ENCODE results near the gene FAM114A2.

- TF ChIP-seq CTCF (IDR thresholded peaks at IDR 0.05) (no peak), EZH2phosphoT487 (IDR thresholded peaks at IDR 0.05; ENCODE audit: borderline replicate concordance, low read depth) (no peak), YY1 (IDR thresholded peaks at IDR 0.05; ENCODE audit: low read depth) (no peak), SIN3A (IDR thresholded peaks at IDR 0.05; ENCODE audit: borderline replicate concordance, low read depth, low read length) (no peak), RFX5 (IDR thresholded peaks at IDR 0.05; ENCODE audit: low read length) (no peak), FOXM1 (IDR thresholded peaks at IDR 0.05; ENCODE audit: low read depth) (no peak), NFIC (IDR thresholded peaks at IDR 0.05; ENCODE audit: borderline replicate concordance) (no peak), REST (IDR thresholded peaks at IDR 0.05; ENCODE audit: low read depth, low read length) (no peak), POLR2AphosphoS5 (IDR thresholded peaks at IDR 0.05; ENCODE audit: low read depth, low read length) (no peak), TAF1 (IDR thresholded peaks at IDR 0.05; ENCODE audit: borderline replicate concordance, low read depth, low read length) (no peak), SMC3 (IDR thresholded peaks at IDR 0.05; ENCODE audit: low read depth, low read length) (no peak)
- TF ChIP-seq, protein P1, sequence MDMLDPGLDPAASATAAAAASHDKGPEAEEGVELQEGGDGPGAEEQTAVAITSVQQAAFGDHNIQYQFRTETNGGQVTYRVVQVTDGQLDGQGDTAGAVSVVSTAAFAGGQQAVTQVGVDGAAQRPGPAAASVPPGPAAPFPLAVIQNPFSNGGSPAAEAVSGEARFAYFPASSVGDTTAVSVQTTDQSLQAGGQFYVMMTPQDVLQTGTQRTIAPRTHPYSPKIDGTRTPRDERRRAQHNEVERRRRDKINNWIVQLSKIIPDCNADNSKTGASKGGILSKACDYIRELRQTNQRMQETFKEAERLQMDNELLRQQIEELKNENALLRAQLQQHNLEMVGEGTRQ (IDR thresholded peaks at IDR 0.05; ENCODE audit: borderline replicate concordance, low read depth, low read length): no peak
- TF ChIP-seq, protein P2, sequence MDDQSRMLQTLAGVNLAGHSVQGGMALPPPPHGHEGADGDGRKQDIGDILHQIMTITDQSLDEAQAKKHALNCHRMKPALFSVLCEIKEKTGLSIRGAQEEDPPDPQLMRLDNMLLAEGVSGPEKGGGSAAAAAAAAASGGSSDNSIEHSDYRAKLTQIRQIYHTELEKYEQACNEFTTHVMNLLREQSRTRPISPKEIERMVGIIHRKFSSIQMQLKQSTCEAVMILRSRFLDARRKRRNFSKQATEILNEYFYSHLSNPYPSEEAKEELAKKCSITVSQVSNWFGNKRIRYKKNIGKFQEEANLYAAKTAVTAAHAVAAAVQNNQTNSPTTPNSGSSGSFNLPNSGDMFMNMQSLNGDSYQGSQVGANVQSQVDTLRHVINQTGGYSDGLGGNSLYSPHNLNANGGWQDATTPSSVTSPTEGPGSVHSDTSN (IDR thresholded peaks at IDR 0.05): no peak
These were observed 16.5 kb upstream of the FAM114A2 start for GRCh38 chr5:154055201-154055600.

Measured in SK-N-SH (cell line).